GM19328 (cell line): ENCODE results near the gene TNK2.

Source experiments
- ATAC-seq: cut with Tn5 transposase; IDR thresholded peaks from one replicate; pipeline ENCODE4 v1.9.1; 2021; ENCODE audit warnings: mild to moderate bottlenecking, moderate library complexity; ENCODE audit not compliant: unreplicated experiment

TNK2 gene

GRCh38 chr3:195900436-195901355 lies 7.7 kb downstream of the TNK2 start:
- ATAC-seq = peak; percentile 33

GRCh38 chr3:195899701-195900435 lies 8.5 kb downstream of the TNK2 start:
- no peak for ATAC-seq

GRCh38 chr3:195897853-195898415 lies 10.4 kb downstream of the TNK2 start:
- ATAC-seq = no peak

- no peak for ATAC-seq
Measured at GRCh38 chr3:195897081-195897852, 11.1 kb downstream of the TNK2 start.

- no peak for ATAC-seq
Measured at GRCh38 chr3:195896361-195897080, 11.8 kb downstream of the TNK2 start.

- peak; percentile 33 for ATAC-seq
Measured at GRCh38 chr3:195895861-195896360, 12.4 kb downstream of the TNK2 start.

- no peak for ATAC-seq
Measured at GRCh38 chr3:195895078-195895860, 13.1 kb downstream of the TNK2 start.

- no peak for ATAC-seq
Measured at GRCh38 chr3:195893916-195894465, 14.4 kb downstream of the TNK2 start.

- no peak for ATAC-seq
Measured at GRCh38 chr3:195893516-195893915, 14.8 kb downstream of the TNK2 start.

- ATAC-seq = no peak
Measured at GRCh38 chr3:195893044-195893395, 15.3 kb downstream of the TNK2 start.

- ATAC-seq = no peak
Measured at GRCh38 chr3:195892105-195893043, 16.0 kb downstream of the TNK2 start.

GRCh38 chr3:195891431-195892104 lies 16.8 kb downstream of the TNK2 start:
- ATAC-seq = no peak

GRCh38 chr3:195889870-195890295 lies 18.5 kb downstream of the TNK2 start:
- ATAC-seq = no peak

GRCh38 chr3:195888981-195889869 lies 19.1 kb downstream of the TNK2 start:
- no peak for ATAC-seq

- ATAC-seq = no peak
Measured at GRCh38 chr3:195888311-195888761, 20.0 kb downstream of the TNK2 start.

GRCh38 chr3:195887670-195888069 lies 20.7 kb downstream of the TNK2 start:
- ATAC-seq = no peak
